Activated CD4-positive, alpha-beta T cell treated with anti-CD3 and anti-CD28 coated beads for 36 hours (primary cell): ENCODE measurements around the gene PRAMEF17. TPM values are rescaled to one million over a fixed set of nuclear protein-coding genes. Genes with fewer than 3 reads are reported as not detected.
"Not testable (repeated sequence)": the region's sequence is repeated elsewhere in the genome, so short reads cannot be mapped to it uniquely, and the experiment has no call there.

Experiments
- ATAC-seq: fragments of 200-7000 bp; cut with Tn5 transposase; one replicate; pipeline ENCODE4 v1.10.0; 2021; ENCODE audit warnings: mild to moderate bottlenecking, moderate library complexity
- CTCF ChIA-PET: fragments of 350-600 bp; sonication (Branson Sonifier 250); formaldehyde crosslinking; loops from one replicate; lab custom pipeline; 2021; ENCODE audit warnings: antibody characterized with exemption; lab: Charles Lee
- POLR2A ChIA-PET: fragments of 350-600 bp; sonication (Branson Sonifier 250); formaldehyde crosslinking; loops from one replicate; lab custom pipeline; 2021; ENCODE audit warnings: antibody characterized with exemption, inconsistent platforms; lab: Charles Lee
- DNase-seq: peaks from one replicate; pipeline ENCODE4 v3.0.0-alpha.2; 2020
- H3K27ac Mint-ChIP-seq: one replicate; pipeline ENCODE4 v1.8.0; 2021; ENCODE audit warnings: mixed read lengths
- H3K27me3 Mint-ChIP-seq: one replicate; pipeline ENCODE4 v1.8.0; 2021; ENCODE audit warnings: mixed read lengths
- H3K36me3 Mint-ChIP-seq: one replicate; pipeline ENCODE4 v1.8.0; 2021; ENCODE audit warnings: low read depth, mixed read lengths
- H3K4me1 Mint-ChIP-seq: one replicate; pipeline ENCODE4 v1.8.0; 2021; ENCODE audit warnings: mixed read lengths
- H3K4me3 Mint-ChIP-seq: one replicate; pipeline ENCODE4 v1.8.0; 2021; ENCODE audit warnings: mild to moderate bottlenecking, moderate library complexity, mixed read lengths
- H3K9me3 Mint-ChIP-seq: one replicate; pipeline ENCODE4 v1.8.0; 2021; ENCODE audit warnings: low read depth, mixed read lengths
- intact Hi-C, 2 experiments: fragments of 100-400 bp; cut with DNase I in 1 of 2; cut with micrococcal nuclease in 1 of 2; formaldehyde crosslinking; loops; one replicate each; pipeline versions ENCODE4 v1.14.2 to v1.15.1; 2022 to 2024; cut with DNase I, micrococcal nuclease
- total RNA-seq, 2 experiments: library from RNA; stranded (reverse); gene quantifications; one replicate each; pipeline ENCODE4 v1.2.3, GENCODE V29; 2021

The PRAMEF17 gene
- not detected for total RNA-seq

- H3K4me3 Mint-ChIP-seq, H3K27me3 Mint-ChIP-seq, DNase-seq, ATAC-seq, CTCF ChIA-PET, H3K27ac Mint-ChIP-seq, POLR2A ChIA-PET, intact Hi-C loops, H3K4me1 Mint-ChIP-seq, H3K36me3 Mint-ChIP-seq, H3K9me3 Mint-ChIP-seq: not testable (repeated sequence)
Observed at GRCh38 chr1:13389332-13389731, at the start of gene PRAMEF17. Gene PRAMEF17, plus strand, starts transcription at chr1:13389632. Its CDS starts 26 bp downstream, at chr1:13389658.

- H3K27ac Mint-ChIP-seq, H3K36me3 Mint-ChIP-seq, H3K9me3 Mint-ChIP-seq, DNase-seq, ATAC-seq, POLR2A ChIA-PET, CTCF ChIA-PET, H3K4me3 Mint-ChIP-seq, H3K27me3 Mint-ChIP-seq, H3K4me1 Mint-ChIP-seq, intact Hi-C loops: not testable (repeated sequence)
Observed at GRCh38 chr1:13342496-13342895, 46.9 kb upstream of the PRAMEF17 start.

GRCh38 chr1:13347034-13347433, 42.4 kb upstream of the PRAMEF17 start, which contains the start of gene PRAMEF14:
Gene PRAMEF14, minus strand, starts transcription at chr1:13347134. Its CDS starts 1,820 bp downstream, at chr1:13345314.
- H3K4me3 Mint-ChIP-seq, CTCF ChIA-PET, H3K27ac Mint-ChIP-seq, H3K9me3 Mint-ChIP-seq, ATAC-seq, POLR2A ChIA-PET, H3K27me3 Mint-ChIP-seq, DNase-seq, H3K4me1 Mint-ChIP-seq, intact Hi-C loops, H3K36me3 Mint-ChIP-seq: not testable (repeated sequence)

GRCh38 chr1:13353476-13353875, 36.0 kb upstream of the PRAMEF17 start:
- H3K36me3 Mint-ChIP-seq, H3K4me3 Mint-ChIP-seq, H3K9me3 Mint-ChIP-seq, intact Hi-C loops, H3K27ac Mint-ChIP-seq, CTCF ChIA-PET, H3K27me3 Mint-ChIP-seq, POLR2A ChIA-PET, ATAC-seq, H3K4me1 Mint-ChIP-seq: not testable (repeated sequence)
- peak; percentile 8 for DNase-seq

- ATAC-seq, DNase-seq, H3K27ac Mint-ChIP-seq, POLR2A ChIA-PET, H3K4me1 Mint-ChIP-seq, H3K27me3 Mint-ChIP-seq, CTCF ChIA-PET, intact Hi-C loops, H3K4me3 Mint-ChIP-seq, H3K9me3 Mint-ChIP-seq, H3K36me3 Mint-ChIP-seq: not testable (repeated sequence)
Observed at GRCh38 chr1:13354475-13354874, 35.0 kb upstream of the PRAMEF17 start.

- DNase-seq = peak; percentile 37
- H3K9me3 Mint-ChIP-seq, H3K36me3 Mint-ChIP-seq, H3K4me3 Mint-ChIP-seq, POLR2A ChIA-PET, H3K27me3 Mint-ChIP-seq, H3K27ac Mint-ChIP-seq, CTCF ChIA-PET, H3K4me1 Mint-ChIP-seq, ATAC-seq: not testable (repeated sequence)
- intact Hi-C loops = loop anchor here in 1 of 2 experiments (5.0 kb wide), 1 partner anchor 66 kb away; no protein-coding TSS in a partner anchor
Observed at GRCh38 chr1:13356774-13357173, 32.7 kb upstream of the PRAMEF17 start.

- POLR2A ChIA-PET, H3K4me3 Mint-ChIP-seq, H3K36me3 Mint-ChIP-seq: not testable (repeated sequence)
Observed at GRCh38 chr1:13362364-13362763, 27.1 kb upstream of the PRAMEF17 start.

GRCh38 chr1:13364928-13365327, 24.5 kb upstream of the PRAMEF17 start:
- H3K4me1 Mint-ChIP-seq, H3K27ac Mint-ChIP-seq, POLR2A ChIA-PET, DNase-seq, H3K27me3 Mint-ChIP-seq, ATAC-seq, intact Hi-C loops, CTCF ChIA-PET, H3K4me3 Mint-ChIP-seq, H3K9me3 Mint-ChIP-seq, H3K36me3 Mint-ChIP-seq: not testable (repeated sequence)

More at GRCh38 chr1:13362364-13362763, 27.1 kb upstream of the PRAMEF17 start:
- H3K4me1 Mint-ChIP-seq, CTCF ChIA-PET, DNase-seq, H3K27ac Mint-ChIP-seq, H3K27me3 Mint-ChIP-seq, H3K9me3 Mint-ChIP-seq, ATAC-seq, intact Hi-C loops: not testable (repeated sequence)

GRCh38 chr1:13366536-13366935, 22.9 kb upstream of the PRAMEF17 start:
- ATAC-seq, POLR2A ChIA-PET, H3K4me1 Mint-ChIP-seq: not testable (repeated sequence)

GRCh38 chr1:13368544-13368943, 20.9 kb upstream of the PRAMEF17 start:
- CTCF ChIA-PET, H3K4me1 Mint-ChIP-seq, H3K4me3 Mint-ChIP-seq, H3K36me3 Mint-ChIP-seq, intact Hi-C loops, H3K27me3 Mint-ChIP-seq, POLR2A ChIA-PET, H3K9me3 Mint-ChIP-seq, H3K27ac Mint-ChIP-seq, ATAC-seq: not testable (repeated sequence)
- DNase-seq = peak; percentile 62

More at GRCh38 chr1:13366536-13366935, 22.9 kb upstream of the PRAMEF17 start:
- intact Hi-C loops, H3K36me3 Mint-ChIP-seq, DNase-seq, H3K9me3 Mint-ChIP-seq, H3K4me3 Mint-ChIP-seq, H3K27me3 Mint-ChIP-seq, CTCF ChIA-PET, H3K27ac Mint-ChIP-seq: not testable (repeated sequence)

GRCh38 chr1:13378983-13379382, 10.4 kb upstream of the PRAMEF17 start:
- not testable (repeated sequence) for H3K27ac Mint-ChIP-seq

GRCh38 chr1:13380380-13380779, 9.1 kb upstream of the PRAMEF17 start:
- not testable (repeated sequence) for H3K27me3 Mint-ChIP-seq, H3K4me1 Mint-ChIP-seq

More at GRCh38 chr1:13378983-13379382, 10.4 kb upstream of the PRAMEF17 start:
- H3K4me1 Mint-ChIP-seq, DNase-seq, H3K9me3 Mint-ChIP-seq, CTCF ChIA-PET, ATAC-seq, H3K27me3 Mint-ChIP-seq, H3K4me3 Mint-ChIP-seq, H3K36me3 Mint-ChIP-seq, POLR2A ChIA-PET: not testable (repeated sequence)
- intact Hi-C loops = loop anchor here in 1 of 2 experiments (10.0 kb wide), 1 partner anchor 144 kb away; no protein-coding TSS in a partner anchor

More at GRCh38 chr1:13380380-13380779, 9.1 kb upstream of the PRAMEF17 start:
- DNase-seq, H3K27ac Mint-ChIP-seq, intact Hi-C loops, POLR2A ChIA-PET, H3K4me3 Mint-ChIP-seq, H3K36me3 Mint-ChIP-seq, ATAC-seq, H3K9me3 Mint-ChIP-seq, CTCF ChIA-PET: not testable (repeated sequence)
